Renal cortical epithelial cell (primary cell): Measurements from ENCODE around the gene FOXO3. TPM values are rescaled to one million over a fixed set of nuclear protein-coding genes. Genes with fewer than 3 reads are reported as not detected.
"Not testable (repeated sequence)": the region's sequence is repeated elsewhere in the genome, so short reads cannot be mapped to it uniquely, and the experiment has no call there.

Source experiments
- DNase-seq: peaks from one replicate; pipeline ENCODE4 v3.0.0-alpha.2; 2011; ENCODE audit warnings: low read depth
- total RNA-seq: library from RNA; depleted of rRNA; stranded (reverse); fragments of >200 nt; gene quantifications from 2 replicates; pipeline ENCODE4 v1.2.3, GENCODE V29; 2014

The FOXO3 gene
- total RNA-seq, 1 donor from 2014 or later, result 88.4 TPM

DNA sequence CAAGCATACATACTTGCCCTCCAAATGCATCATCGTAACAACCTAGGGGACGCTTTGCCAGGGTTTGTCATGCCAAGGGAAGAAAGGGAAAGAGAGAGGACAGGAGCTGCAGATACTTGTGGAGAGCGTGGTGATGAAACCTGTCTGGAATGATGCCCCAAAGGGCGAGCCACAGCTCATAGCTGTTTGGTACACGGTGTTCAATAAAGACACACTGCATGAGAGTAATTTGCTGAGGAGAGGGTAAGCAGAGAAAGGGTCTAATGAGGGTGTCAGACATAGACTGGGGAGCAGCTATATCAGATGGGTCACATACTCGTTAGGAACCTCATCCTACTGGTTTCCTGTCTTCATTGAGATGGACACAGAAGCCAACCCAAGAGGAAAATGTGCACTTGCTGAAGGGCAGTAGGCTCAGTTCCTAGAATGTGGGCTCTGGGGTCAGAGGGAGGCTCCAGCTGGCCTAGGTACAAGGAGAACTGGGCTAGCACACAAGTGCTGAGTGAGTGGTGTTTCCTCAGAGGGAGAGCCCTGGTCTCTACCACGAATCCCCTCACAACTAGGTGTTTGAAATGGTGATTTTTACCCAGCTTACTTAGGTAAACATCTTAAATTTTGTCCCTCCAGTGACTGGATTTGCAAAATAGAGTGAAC lies 5.2 kb upstream of the FOXO3 start:
- DNase-seq, result no peak

DNA sequence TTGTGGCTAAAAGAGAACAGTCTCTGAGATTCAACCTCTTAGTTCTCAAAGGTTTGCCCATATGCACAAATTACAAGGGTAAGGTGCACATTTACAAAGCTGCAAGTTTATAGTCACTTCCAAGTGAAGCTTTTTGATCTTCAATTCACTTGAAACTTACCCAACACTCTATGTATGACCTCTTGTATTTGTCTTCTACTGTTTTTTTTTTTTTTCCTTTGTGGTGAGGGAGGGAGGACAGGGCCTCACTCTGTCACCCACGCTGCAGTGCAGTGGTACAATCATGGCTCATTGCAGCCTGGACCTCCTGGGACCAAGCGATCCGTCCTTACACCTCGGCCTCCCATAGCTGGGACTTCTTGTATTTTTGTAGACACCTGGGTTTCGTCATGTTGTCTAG lies 4.5 kb upstream of the FOXO3 start:
- DNase-seq, result no peak

DNA sequence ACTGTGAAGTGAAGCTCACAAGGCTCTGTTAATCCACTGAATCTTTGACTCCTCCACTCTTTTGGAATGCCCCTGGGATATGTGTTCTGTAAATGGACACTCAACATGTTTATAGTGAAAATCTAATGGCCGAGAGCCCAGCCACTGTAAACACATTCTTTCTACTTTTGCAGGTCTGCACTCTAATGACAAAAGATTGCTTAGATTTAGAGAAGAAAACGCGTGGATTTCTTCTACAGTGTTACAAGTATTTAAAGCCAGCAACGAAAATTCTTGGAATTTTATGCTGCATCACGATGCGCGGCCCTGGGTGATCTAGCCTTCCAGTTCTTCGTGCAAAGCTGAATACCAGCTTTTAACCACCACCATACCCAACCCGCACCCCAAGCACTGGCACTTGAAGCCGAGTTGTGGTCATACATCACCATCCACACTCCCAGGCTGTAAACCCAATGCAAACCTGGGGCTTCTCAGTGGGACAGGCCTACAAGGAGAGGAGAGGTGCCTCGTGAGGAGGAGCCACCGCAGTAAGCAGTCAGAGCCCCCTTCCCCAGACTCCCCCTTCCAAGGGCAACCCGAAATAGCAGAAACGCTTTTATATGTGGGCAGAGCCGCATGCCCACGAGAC lies 3.7 kb upstream of the FOXO3 start:
- DNase-seq, result no peak

DNA sequence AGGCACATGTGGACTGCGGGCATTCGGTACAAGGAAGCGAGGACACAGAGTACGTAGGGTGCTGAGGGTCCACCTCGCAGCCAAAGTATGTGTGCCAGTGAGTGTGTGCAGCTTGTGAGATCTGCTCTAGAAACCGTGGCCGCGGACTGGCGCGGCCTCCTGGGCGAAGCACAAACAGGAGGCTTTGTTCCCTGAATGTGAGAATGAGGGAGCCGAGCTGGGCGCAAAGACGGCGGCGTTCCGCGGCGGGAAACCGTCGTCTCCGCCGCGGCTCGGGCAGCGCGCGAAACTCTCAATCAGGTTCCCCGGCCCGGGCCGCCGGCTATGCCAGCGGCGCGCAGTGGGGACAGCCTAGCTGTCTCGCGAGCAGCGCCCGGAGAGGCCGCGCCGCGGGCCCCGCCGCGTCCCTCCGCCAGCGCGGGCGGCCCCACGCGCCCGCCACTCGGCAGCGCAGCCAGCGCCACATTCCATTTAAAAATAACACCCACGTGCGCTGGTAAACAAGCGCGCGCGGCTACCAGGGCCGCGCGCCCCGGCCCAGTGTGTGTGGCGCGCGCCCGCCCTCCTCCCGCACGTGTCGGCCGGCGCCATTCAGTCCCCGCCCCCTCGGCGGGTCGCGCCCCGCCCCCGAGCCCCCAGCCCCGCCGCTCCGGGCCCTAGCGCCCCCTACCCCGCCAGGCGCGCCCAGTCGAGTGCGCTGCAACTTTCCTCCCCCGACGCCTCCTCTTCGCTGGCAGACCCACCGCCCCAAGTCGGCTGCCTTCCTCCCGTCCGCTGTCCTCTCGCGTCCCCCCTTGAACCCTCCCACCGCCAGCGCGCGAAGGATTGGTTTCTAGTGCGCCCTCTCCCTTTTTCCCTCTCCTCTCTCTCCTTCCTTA lies 3.0 kb upstream of the FOXO3 start:
- no peak for DNase-seq

DNA sequence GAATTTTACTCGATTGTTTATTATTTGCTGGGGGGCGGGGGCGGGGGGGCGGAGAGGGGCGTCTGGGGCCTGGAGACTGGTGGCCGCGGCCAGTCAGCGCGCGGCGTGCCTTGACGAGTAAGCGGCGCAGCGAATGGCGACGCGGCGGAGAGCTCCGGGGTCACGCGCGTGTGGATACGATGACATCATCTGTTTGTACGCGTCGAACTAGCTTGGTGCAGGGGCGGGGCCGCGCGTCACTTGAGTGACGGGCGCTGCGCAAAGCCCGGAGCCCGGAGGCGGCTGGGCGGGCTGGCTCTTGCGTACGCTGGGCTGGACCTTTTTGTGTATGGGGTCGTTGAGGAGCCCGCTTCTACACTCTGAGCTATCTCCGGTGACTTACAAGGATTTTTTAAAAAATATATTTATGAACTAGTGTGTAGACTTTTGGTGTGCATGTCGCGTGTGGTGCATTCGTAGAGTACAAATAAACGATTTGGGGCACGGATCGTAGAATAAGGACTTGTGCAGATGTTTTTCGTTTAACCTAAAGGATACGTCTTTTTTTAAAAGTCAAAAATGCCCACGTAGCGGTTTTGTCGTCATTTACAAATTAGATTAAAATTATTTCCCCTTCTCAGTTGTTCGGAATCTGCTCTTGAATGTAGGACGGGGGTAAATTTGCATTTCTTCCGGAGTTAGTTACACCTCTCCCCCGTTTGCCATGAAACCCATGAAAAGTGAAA lies 2.2 kb upstream of the FOXO3 start:
- DNase-seq, result peak; percentile 93

- peak; percentile 54 for DNase-seq
Measured at GRCh38 chr6:108559097-108559883, 1.4 kb upstream of the FOXO3 start.

DNA sequence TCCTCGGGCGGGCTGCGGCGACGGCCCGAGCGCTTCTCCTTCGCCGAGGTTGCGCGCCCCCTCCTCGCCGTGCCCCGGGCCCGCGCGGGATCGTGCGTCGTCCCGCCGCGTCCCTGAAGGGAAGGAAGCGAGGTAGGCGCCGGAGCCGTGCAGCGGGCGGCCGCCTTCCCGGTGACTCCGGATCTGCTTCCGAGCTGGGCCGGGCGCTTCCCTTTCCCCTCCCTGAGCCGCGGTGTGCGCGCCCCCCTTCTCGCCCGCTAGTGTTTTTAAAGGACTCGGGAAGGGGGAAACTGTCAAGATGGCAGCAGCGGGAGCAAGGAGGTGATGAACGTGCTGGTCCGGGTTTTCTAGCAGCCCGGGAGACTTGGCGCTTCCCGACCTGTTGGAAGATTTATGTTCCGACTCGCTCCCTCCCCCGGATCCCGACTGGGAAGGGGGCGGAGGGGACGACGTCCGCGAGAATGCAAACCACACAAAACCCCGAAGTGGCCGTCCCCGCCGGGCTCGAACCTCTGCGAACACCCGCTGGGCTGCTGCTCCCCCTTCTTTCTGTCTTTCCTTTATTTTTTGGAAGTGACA lies 744 bp upstream of the FOXO3 start:
- peak; percentile 72 for DNase-seq

GRCh38 chr6:108561309-108561647 lies 561 bp downstream of the FOXO3 start:
- DNase-seq, result not testable (repeated sequence)

DNA sequence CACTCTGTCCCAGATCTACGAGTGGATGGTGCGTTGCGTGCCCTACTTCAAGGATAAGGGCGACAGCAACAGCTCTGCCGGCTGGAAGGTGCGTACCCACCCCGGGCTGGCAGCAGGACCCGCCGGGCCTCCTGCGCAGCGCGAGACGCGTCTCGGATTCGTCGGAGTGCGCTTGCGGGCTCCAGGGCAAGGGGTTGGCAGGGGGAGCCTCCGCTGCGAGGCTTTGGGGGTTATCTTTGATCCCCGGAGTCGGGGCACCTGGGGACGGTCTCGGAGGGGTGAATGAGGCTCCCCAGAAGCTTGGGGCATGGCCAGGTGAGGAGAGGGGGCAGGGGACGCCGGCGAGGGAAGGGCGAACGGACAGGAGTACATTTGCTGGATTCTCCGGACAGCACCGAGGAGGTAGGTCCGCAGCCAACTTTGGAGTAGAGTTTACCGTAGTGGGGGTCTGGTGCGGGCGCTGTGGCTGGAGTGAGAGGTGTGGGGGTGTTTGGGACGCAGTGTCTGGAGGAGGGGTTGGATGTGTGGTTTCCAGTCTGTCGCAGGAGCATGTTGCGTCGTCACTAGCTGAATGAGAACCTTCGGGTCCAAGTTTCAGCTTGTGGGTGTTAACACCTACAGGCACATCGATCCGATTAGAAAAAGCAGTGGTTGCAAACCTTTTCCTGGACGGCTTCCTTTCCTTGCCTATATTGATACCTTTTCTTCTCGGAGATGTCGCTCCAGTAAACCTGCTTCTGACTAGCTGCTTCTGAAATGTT lies 1.2 kb downstream of the FOXO3 start:
- no peak for DNase-seq

DNA sequence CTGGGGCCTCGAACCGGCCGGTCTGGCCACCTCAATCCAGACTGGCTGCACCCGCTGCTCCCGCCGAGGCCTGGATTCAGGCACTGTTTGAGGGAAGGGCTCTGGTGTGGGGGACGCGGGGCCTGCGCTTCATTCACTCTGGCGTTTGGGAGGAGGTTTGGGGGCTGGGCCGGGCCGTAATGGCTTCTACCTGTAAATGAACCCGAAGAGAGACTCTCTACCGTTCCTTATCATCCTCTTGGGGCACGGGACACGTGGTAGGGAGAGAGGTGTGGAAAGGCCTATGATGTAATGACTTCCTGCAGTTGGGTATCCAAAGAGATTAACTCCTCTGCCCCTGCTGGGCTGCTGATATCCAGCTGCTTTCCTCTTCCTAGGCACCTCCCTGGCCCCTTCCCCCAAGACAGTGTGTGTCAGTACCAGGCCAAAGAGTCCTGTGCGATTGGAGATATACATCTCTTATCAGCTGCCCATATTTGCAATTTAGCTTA lies 1.8 kb downstream of the FOXO3 start:
- DNase-seq, result peak; percentile 77

DNA sequence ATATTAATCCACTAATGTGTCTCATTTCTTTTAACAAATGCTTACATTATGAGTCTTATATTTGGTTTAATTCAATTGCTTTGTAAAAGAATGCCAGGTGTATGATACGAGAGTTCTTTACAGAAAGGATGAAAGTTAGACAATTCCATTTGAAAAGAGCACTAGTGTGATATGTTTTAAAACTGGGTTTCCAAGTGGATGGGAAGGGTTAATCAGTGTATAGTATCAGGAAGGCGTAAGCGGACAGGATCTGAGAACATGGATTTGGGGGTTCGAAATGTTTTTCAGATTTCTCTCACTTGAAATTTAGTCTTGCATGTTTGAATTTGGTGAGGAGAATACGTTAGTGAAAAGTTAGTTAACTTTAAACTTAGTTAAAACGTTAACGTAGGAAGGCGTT lies 2.6 kb downstream of the FOXO3 start:
- DNase-seq, result no peak

DNA sequence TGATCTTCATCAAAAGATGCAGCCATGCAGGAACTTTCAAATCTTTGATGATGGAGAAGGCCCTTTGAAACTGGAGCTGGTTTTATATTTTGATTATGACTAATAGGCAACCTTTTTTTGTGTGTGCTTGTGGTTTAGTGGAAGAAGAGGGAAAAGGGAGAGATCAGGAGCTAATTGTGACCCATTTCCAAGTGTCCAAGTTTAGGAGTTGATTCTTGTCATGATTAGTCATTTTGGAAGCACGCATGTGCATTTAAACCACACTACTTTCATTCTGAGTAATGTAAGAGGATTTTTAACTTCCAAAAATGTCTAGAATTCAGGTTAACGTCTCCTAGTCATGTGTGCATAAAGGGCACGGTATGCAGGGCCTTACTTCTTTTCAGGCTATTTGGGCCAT lies 3.5 kb downstream of the FOXO3 start:
- peak; percentile 95 for DNase-seq

DNA sequence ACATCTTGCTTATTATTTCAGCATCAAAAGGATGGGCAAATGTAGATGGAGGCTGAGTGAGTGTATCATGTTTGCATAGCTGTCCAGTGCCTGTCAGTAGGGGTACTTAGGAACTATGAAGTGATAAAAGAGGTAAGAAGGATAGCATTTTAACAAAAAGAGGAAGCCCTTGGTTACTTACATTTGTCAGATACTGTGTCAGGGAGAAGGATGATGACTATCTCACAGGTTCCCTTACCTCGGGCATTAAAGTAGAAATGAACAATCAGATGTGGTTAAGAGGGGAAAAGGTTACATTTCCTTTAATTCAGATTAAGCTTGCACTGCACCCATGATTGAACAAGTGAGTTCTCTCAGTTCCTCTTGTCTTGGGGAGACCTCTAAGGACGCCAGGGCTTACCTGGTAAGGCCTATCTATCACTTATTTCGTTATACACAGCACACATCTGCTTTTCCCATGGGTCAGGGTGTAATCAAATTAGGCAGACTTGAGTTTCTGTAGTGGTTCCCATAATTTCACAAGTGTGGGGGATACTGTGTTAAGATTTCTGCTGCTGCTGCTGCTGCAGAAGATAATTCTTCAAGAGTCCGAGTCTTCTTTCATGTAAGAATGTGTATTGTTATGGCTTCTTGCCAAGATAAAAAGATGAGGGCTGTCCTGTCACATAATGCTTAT lies 4.5 kb downstream of the FOXO3 start:
- peak; percentile 54 for DNase-seq

GRCh38 chr6:108565893-108566292 lies 5.2 kb downstream of the FOXO3 start:
- DNase-seq, result peak; percentile 61

GRCh38 chr6:108566406-108566805 lies 5.7 kb downstream of the FOXO3 start:
- no peak for DNase-seq

- DNase-seq, result no peak
Measured at GRCh38 chr6:108568101-108568500, 7.4 kb downstream of the FOXO3 start.

- DNase-seq, result no peak
Measured at GRCh38 chr6:108568551-108569305, 8.0 kb downstream of the FOXO3 start.

GRCh38 chr6:108570517-108570916 lies 9.8 kb downstream of the FOXO3 start:
- DNase-seq, result no peak
